ENCODE measurements around the gene PLXNB2. TPM values are rescaled to one million over a fixed set of nuclear protein-coding genes. Genes with fewer than 3 reads are reported as not detected.
A peak's percentile ranks its signal among the peaks of the same experiment; 100 is the strongest.

The PLXNB2 gene
- total RNA-seq, 1 donor from 2014 or later = 68.8 TPM

GRCh38 chr22:50249341-50250248, 57.9 kb downstream of the PLXNB2 start:
- no peak for DNase-seq

- DNase-seq = no peak
Measured at GRCh38 chr22:50248196-50249081, 59.0 kb downstream of the PLXNB2 start.

- DNase-seq = no peak
Measured at GRCh38 chr22:50247748-50248147, 59.7 kb downstream of the PLXNB2 start.

- no peak for DNase-seq
Measured at GRCh38 chr22:50246242-50247175, 60.9 kb downstream of the PLXNB2 start.

- no peak for DNase-seq
Measured at GRCh38 chr22:50245214-50246072, 62.0 kb downstream of the PLXNB2 start.

- DNase-seq = peak; percentile 86
Measured at GRCh38 chr22:50244420-50245213, 62.8 kb downstream of the PLXNB2 start, which contains the start of gene TUBGCP6. Gene TUBGCP6, minus strand, starts transcription at chr22:50245023. Its CDS starts 564 bp downstream, at chr22:50244459.

- no peak for DNase-seq
Measured at GRCh38 chr22:50243685-50244419, 63.6 kb downstream of the PLXNB2 start.

- no peak for DNase-seq
Measured at GRCh38 chr22:50242406-50242949, 65.0 kb downstream of the PLXNB2 start.

GRCh38 chr22:50238755-50239154, 68.7 kb downstream of the PLXNB2 start:
- no peak for DNase-seq

- no peak for DNase-seq
Measured at GRCh38 chr22:50236731-50237409, 70.6 kb downstream of the PLXNB2 start.

GRCh38 chr22:50233223-50233622, 74.2 kb downstream of the PLXNB2 start:
- no peak for DNase-seq

- no peak for DNase-seq
Measured at GRCh38 chr22:50232481-50233151, 74.8 kb downstream of the PLXNB2 start.

GRCh38 chr22:50229370-50229769, 78.1 kb downstream of the PLXNB2 start:
- no peak for DNase-seq

GRCh38 chr22:50228366-50228765, 79.1 kb downstream of the PLXNB2 start:
- no peak for DNase-seq

GRCh38 chr22:50227579-50228215, 79.7 kb downstream of the PLXNB2 start:
- DNase-seq = no peak

- DNase-seq = no peak
Measured at GRCh38 chr22:50226875-50227165, 80.6 kb downstream of the PLXNB2 start.

Data from skin of body (tissue), 2 donors.